ENCODE results near the gene CSTF2T.

CSTF2T gene

DNA sequence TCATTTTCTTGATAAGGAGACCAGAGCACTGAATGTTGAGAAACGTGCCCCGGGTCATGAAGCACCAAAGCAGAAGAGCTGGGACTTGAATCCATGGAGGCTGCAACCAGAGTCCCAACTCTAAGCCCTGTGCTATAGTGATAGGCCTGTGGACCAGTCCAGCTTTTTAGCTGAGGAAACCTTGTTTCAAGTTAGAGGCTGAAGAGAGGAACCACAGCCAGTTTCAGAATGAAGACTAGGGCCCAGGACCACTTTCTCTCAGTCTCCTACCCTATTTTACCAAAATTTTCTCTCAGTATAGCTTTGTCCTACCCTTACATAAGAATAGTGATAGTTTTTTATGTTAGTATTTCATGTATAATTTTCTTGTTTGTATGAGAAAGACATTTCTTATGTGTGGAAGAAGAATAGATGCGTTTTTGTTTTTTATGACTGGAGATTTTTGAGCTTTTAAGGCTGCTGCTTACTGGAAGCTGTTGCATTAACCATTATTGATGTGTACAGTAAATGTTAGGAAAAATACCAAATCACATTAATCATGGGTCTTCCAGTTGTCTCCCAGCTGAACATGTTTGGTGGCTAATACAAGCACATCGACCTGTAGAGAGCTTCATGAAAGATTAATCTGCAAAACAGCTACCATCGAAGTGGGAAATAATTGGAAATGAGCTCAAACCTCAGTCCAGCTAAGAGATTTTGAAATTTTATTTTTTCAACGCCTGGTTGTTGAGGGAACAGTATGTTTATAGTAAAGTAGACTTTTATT is 45.0 kb upstream of the CSTF2T start:
- Histone ChIP-seq H3K79me2 (no peaks in the 10 kb centered on the region), H3K9me3 (ENCODE audit: control insufficient read depth, low read length) (no peaks in the 10 kb centered on the region), H3K9ac (no peak overlapping the region), H3K27me3 (ENCODE audit: control insufficient read depth, insufficient read depth, low read length) (no peaks in the 10 kb centered on the region), H3K4me3 (ENCODE audit: low read depth, low read length) (no peak overlapping the region), H3K36me3 (ENCODE audit: control insufficient read depth, insufficient read depth, low read length) (no peaks in the 10 kb centered on the region), H3K4me2 (ENCODE audit: low read length) (no peak overlapping the region), H2AFZ (no peak overlapping the region), H3K27ac (no peak overlapping the region), H3K4me1 (no peaks in the 10 kb centered on the region)
- TF ChIP-seq, protein P1, sequence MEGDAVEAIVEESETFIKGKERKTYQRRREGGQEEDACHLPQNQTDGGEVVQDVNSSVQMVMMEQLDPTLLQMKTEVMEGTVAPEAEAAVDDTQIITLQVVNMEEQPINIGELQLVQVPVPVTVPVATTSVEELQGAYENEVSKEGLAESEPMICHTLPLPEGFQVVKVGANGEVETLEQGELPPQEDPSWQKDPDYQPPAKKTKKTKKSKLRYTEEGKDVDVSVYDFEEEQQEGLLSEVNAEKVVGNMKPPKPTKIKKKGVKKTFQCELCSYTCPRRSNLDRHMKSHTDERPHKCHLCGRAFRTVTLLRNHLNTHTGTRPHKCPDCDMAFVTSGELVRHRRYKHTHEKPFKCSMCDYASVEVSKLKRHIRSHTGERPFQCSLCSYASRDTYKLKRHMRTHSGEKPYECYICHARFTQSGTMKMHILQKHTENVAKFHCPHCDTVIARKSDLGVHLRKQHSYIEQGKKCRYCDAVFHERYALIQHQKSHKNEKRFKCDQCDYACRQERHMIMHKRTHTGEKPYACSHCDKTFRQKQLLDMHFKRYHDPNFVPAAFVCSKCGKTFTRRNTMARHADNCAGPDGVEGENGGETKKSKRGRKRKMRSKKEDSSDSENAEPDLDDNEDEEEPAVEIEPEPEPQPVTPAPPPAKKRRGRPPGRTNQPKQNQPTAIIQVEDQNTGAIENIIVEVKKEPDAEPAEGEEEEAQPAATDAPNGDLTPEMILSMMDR (IDR thresholded peaks at IDR 0.05), result no peak

DNA sequence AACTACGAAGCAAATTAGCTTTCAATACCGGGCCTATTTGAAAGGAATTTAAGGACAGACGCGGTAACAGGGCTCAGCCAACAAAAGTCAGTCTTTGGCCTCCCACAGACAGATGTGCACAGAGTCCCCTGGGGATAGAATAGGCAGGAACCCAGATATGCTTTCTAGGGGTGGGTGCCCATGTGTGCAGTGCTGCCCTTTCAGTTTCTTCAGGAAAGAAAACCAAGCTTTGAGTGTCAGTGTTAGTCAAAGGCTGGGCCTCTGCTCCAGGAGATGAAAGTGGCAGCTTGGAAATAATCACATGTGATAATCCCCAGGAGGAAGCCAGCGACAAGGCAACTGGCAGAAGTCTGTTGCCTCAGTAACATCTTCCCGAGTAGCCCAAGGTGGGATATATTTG is 43.8 kb upstream of the CSTF2T start:
- H3K79me2 ChIP-seq, result no peaks in the 10 kb centered on the region
- no peak overlapping the region for H3K27ac ChIP-seq
- TF ChIP-seq, protein P1 (IDR thresholded peaks at IDR 0.05), result no peak
- no peak overlapping the region for H3K4me2 ChIP-seq (ENCODE audit: low read length)
- no peak overlapping the region for H3K4me3 ChIP-seq (ENCODE audit: low read depth, low read length)
- H2AFZ ChIP-seq, result no peak overlapping the region
- H3K9ac ChIP-seq, result no peak overlapping the region
- H3K9me3 ChIP-seq (ENCODE audit: control insufficient read depth, low read length), result no peaks in the 10 kb centered on the region
- no peaks in the 10 kb centered on the region for H3K4me1 ChIP-seq
- H3K36me3 ChIP-seq (ENCODE audit: control insufficient read depth, insufficient read depth, low read length), result no peaks in the 10 kb centered on the region
- H3K27me3 ChIP-seq (ENCODE audit: control insufficient read depth, insufficient read depth, low read length), result no peaks in the 10 kb centered on the region

DNA sequence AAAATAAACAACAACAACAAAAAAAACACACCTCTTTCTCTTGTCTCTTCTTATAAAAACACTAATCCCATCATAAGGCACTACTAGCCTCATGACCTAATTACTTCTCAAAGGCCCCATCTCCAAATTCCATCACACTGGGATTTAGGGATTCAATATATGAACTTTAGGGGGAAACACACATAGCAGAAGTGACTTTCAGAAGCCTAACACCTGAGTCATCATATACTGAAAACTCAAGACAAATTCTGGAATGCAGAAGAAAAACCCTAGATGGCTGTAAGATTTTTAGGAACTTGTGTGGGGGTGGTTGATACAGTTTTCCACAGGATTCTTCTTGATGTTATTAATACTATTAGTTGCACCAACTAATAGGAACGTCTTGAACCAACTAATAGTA is 33.7 kb upstream of the CSTF2T start:
- TF ChIP-seq, protein P1 (IDR thresholded peaks at IDR 0.05), result no peak
- H3K4me1 ChIP-seq, result no peaks in the 10 kb centered on the region
- H3K27ac ChIP-seq, result no peak overlapping the region
- H3K4me3 ChIP-seq (ENCODE audit: low read depth, low read length), result no peak overlapping the region
- no peaks in the 10 kb centered on the region for H3K36me3 ChIP-seq (ENCODE audit: control insufficient read depth, insufficient read depth, low read length)
- no peaks in the 10 kb centered on the region for H3K27me3 ChIP-seq (ENCODE audit: control insufficient read depth, insufficient read depth, low read length)
- H3K9ac ChIP-seq, result no peak overlapping the region
- no peak overlapping the region for H3K4me2 ChIP-seq (ENCODE audit: low read length)
- H3K9me3 ChIP-seq (ENCODE audit: control insufficient read depth, low read length), result no peaks in the 10 kb centered on the region
- no peak overlapping the region for H2AFZ ChIP-seq
- no peaks in the 10 kb centered on the region for H3K79me2 ChIP-seq

DNA sequence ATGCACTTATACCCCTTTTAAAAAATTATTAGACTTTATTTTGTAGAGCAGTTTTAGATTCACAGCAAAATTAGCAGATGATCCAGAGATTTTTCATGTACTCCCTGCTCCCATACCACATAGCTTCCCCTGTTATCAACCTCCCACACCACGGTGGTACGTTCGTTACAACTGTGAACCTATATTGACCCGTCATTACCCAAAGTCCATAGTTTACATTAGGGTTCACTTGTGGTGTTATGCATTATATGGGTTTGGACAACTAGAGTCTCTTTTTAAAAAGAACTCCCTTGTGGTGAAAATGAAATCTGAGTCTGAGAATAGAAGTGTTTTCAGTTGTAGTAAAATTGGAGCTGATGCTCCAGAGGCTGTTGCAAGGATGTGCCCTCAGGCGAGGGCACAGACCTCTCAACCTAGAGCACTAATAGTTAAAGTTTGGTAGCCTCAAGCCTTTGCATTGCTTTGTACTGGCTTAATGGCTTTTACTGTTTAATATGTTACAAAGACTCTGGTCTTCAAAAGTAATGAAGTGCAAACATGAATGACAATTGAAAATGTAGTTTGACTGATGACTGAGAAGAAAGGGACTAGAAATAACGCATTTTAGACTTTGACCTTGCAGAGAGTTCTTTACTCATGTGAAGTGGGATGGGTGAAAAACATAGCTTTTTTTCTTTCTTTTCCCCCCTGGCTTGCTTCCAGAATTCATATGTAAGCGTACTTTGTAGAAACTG is 30.6 kb upstream of the CSTF2T start:
- Histone ChIP-seq H3K9ac (no peak overlapping the region), H3K4me2 (ENCODE audit: low read length) (no peak overlapping the region), H2AFZ (no peak overlapping the region), H3K4me3 (ENCODE audit: low read depth, low read length) (no peak overlapping the region), H3K4me1 (no peaks in the 10 kb centered on the region), H3K79me2 (no peaks in the 10 kb centered on the region), H3K27me3 (ENCODE audit: control insufficient read depth, insufficient read depth, low read length) (no peaks in the 10 kb centered on the region), H3K9me3 (ENCODE audit: control insufficient read depth, low read length) (no peaks in the 10 kb centered on the region), H3K36me3 (ENCODE audit: control insufficient read depth, insufficient read depth, low read length) (no peaks in the 10 kb centered on the region), H3K27ac (no peak overlapping the region)
- TF ChIP-seq, protein P1 (IDR thresholded peaks at IDR 0.05), result no peak

Data from parathyroid adenoma (tissue), 2 donors.